Prostate gland (tissue), 2 donors: ENCODE results near the gene LRRIQ1. TPM values are rescaled to one million over a fixed set of nuclear protein-coding genes. Genes with fewer than 3 reads are reported as not detected.
"Not testable (repeated sequence)": the region's sequence is repeated elsewhere in the genome, so short reads cannot be mapped to it uniquely, and the experiment has no call there.

Experiments
- DNase-seq: peaks from one replicate; pipeline ENCODE4 v3.0.0-alpha.2; 2019; ENCODE audit warnings: low spot score
- H3K27ac ChIP-seq, 2 donors: fragments of 200-600 bp; sonication (generic); 2 replicates each; pipeline ENCODE4 v1.5.1; 2017 to 2019
- H3K27me3 ChIP-seq: fragments of 200-600 bp; sonication (generic); replicated peaks from 2 replicates; pipeline ENCODE4 v1.5.1; 2019; ENCODE audit not compliant: insufficient read depth
- H3K36me3 ChIP-seq, 2 donors: fragments of 200-600 bp; sonication (generic); 1 replicate in 1 of 2; 2 replicates in 1 of 2; pipeline versions ENCODE4 v1.5.1 to v1.8.1; 2017 to 2019
- H3K4me1 ChIP-seq: fragments of 200-600 bp; sonication (generic); replicated peaks from 2 replicates; pipeline ENCODE4 v1.5.1; 2019
- H3K4me3 ChIP-seq, 2 donors: fragments of 200-600 bp; sonication (generic); 2 replicates each; pipeline ENCODE4 v1.5.1; 2017 to 2019
- H3K9me3 ChIP-seq: fragments of 200-600 bp; sonication (generic); 2 replicates; pipeline ENCODE4 v1.5.1; 2017
- CTCF ChIP-seq, 4 experiments: fragments of 200-600 bp in 2 of 4; fragments of 450-650 bp in 2 of 4; sonication (generic) in 2 of 4; IDR thresholded peaks; 1 replicate in 3 of 4; 2 replicates in 1 of 4; pipeline ENCODE4 v1.5.1; 2016 to 2019; ENCODE audit warnings: antibody characterized with exemption in 4 of 4, mild to moderate bottlenecking in 2 of 4, moderate library complexity in 2 of 4
- POLR2A ChIP-seq: fragments of 450-650 bp; IDR thresholded peaks from one replicate; pipeline ENCODE4 v1.6.1; 2016; ENCODE audit warnings: antibody characterized with exemption, mild to moderate bottlenecking
- POLR2AphosphoS5 ChIP-seq: sonication (generic); formaldehyde crosslinking; IDR thresholded peaks from one replicate; pipeline ENCODE4 v1.6.1; 2017; ENCODE audit warnings: antibody characterized with exemption
- WGBS: methylation state at CpG from one replicate; pipeline ENCODE4 v1.1.5; 2018; 5-methylcytosine and 5-hydroxymethylcytosine counted together
- intact Hi-C: fragments of 100-400 bp; cut with DNase I; formaldehyde crosslinking; loops from one replicate; pipeline ENCODE4 v1.14.2; 2022
- total RNA-seq, 2 donors: library from RNA; depleted of rRNA; stranded (reverse); fragments of >200 nt; gene quantifications; one replicate each; pipeline ENCODE4 v1.1.0, GENCODE V29; 2016

Gene LRRIQ1
- total RNA-seq, 2 donors from 2014 or later = 2.6 to 12.8 TPM

GRCh38 chr12:85190728-85191127 lies 154.6 kb downstream of the LRRIQ1 start:
- no peaks in the 10 kb centered on the region for H3K4me1 ChIP-seq
- no peak overlapping the region for H3K27ac ChIP-seq
- no peaks in the 10 kb centered on the region for H3K27me3 ChIP-seq
- intact Hi-C loops = no loop called here
- DNase-seq = no peak
- no peak overlapping the region for H3K4me3 ChIP-seq
- no peaks in the 10 kb centered on the region for H3K9me3 ChIP-seq
- TF ChIP-seq CTCF (IDR thresholded peaks at IDR 0.05) (no peak), POLR2A (no peak), POLR2AphosphoS5 (no peak)
- WGBS = 67% methylated on average over 2 of the region's 2 CpGs
- no peaks in the 10 kb centered on the region for H3K36me3 ChIP-seq

DNA sequence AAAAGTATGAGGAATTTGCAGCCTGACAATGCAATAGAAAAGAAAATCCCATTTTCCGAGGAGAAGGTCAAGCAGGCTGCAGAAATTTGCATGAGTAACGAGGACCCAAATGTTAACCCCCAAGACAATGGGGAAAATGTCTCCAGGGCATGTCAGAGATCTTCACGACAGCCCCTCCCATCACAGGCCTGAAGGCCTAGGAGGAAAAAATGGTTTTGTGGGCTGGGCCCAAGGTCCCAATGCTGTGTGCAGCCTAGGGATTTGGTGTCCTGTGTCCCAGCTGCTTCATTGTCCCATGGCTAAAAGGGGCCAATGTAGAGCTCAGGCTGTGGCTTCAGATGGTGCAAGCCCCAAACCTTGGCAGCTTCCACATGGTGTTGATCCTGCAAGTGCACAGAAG lies 167.7 kb downstream of the LRRIQ1 start:
- H3K4me1 ChIP-seq, H3K36me3 ChIP-seq, H3K27me3 ChIP-seq, intact Hi-C loops, H3K4me3 ChIP-seq, H3K9me3 ChIP-seq, H3K27ac ChIP-seq, DNase-seq: not testable (repeated sequence)
- WGBS = 81% methylated on average over 3 of the region's 3 CpGs

- H3K4me3 ChIP-seq = no peak overlapping the region
- TF ChIP-seq CTCF (IDR thresholded peaks at IDR 0.05) (no peak), POLR2A (no peak), POLR2AphosphoS5 (no peak)
- H3K4me1 ChIP-seq = no peaks in the 10 kb centered on the region
- no peaks in the 10 kb centered on the region for H3K27me3 ChIP-seq
- intact Hi-C loops = no loop called here
- no peak overlapping the region for H3K27ac ChIP-seq
- H3K36me3 ChIP-seq = no peaks in the 10 kb centered on the region
- H3K9me3 ChIP-seq = no peaks in the 10 kb centered on the region
- no peak for DNase-seq
- 90% methylated on average over 4 of the region's 4 CpGs for WGBS
Observed at GRCh38 chr12:85206543-85206942, 170.4 kb downstream of the LRRIQ1 start.

DNA sequence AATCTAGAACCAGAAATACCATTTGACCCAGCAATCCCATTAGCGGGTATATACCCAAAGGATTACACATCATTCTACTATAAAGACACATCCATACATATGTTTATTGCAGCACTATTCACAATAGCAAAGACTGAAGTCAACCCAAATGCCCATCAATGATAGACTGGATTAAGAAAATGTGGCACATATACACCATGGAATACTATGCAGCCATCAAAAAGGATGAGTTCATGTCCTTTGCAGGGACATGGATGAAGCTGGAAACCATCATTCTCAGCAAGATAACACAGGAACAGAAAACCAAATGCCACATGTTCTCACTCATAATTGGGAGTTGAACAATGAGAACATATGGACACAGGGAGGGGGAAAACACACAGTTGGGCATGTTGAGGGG lies 188.2 kb downstream of the LRRIQ1 start:
- H3K4me3 ChIP-seq, H3K27me3 ChIP-seq, H3K4me1 ChIP-seq, H3K36me3 ChIP-seq, DNase-seq, H3K9me3 ChIP-seq, H3K27ac ChIP-seq, intact Hi-C loops: not testable (repeated sequence)
- 100% methylated on average over 1 of the region's 1 CpG for WGBS

- no peaks in the 10 kb centered on the region for H3K27me3 ChIP-seq
- intact Hi-C loops = no loop called here
- DNase-seq = no peak
- no peaks in the 10 kb centered on the region for H3K4me1 ChIP-seq
- no peak for TF ChIP-seq POLR2AphosphoS5
- no peak for TF ChIP-seq POLR2A
- TF ChIP-seq CTCF (IDR thresholded peaks at IDR 0.05) = no peak
- no peak overlapping the region for H3K27ac ChIP-seq
- 68% methylated on average over 1 of the region's 1 CpG for WGBS
- no peaks in the 10 kb centered on the region for H3K9me3 ChIP-seq
- no peaks in the 10 kb centered on the region for H3K36me3 ChIP-seq
- H3K4me3 ChIP-seq = no peak overlapping the region
Observed at GRCh38 chr12:85225501-85225900, 189.3 kb downstream of the LRRIQ1 start.

DNA sequence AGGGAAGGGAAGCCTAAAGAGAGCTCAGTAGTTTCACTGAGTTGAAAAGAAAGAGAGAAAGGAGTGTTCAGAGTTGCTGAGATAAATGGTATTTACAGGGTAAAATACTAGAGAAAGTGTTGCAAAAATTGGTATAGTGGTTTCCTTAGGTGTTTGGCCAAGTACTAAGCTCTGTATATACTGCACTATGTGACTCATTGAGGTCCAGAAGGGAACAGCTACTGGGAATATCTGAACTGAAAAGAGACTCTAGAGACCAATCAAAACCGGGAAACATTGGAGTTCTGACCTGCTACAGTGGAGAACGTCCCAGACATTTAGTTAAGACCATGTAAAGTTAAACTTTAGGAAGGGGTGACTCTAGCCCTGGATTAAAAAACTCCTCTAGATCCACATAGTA lies 201.2 kb downstream of the LRRIQ1 start:
- no peak for DNase-seq
- no peak overlapping the region for H3K4me3 ChIP-seq
- no peak overlapping the region for H3K27ac ChIP-seq
- 34% methylated on average over 2 of the region's 2 CpGs for WGBS
- intact Hi-C loops = no loop called here
- TF ChIP-seq POLR2A = no peak
- TF ChIP-seq POLR2AphosphoS5 = no peak
- no peak for TF ChIP-seq CTCF (IDR thresholded peaks at IDR 0.05)
- H3K27me3 ChIP-seq = no peaks in the 10 kb centered on the region
- no peaks in the 10 kb centered on the region for H3K9me3 ChIP-seq
- no peaks in the 10 kb centered on the region for H3K36me3 ChIP-seq
- H3K4me1 ChIP-seq = no peaks in the 10 kb centered on the region
